Fibroblast of the aortic adventitia (primary cell): ENCODE results near the gene PPP1R14B. TPM values are rescaled to one million over a fixed set of nuclear protein-coding genes. Genes with fewer than 3 reads are reported as not detected.

Source experiments
- DNase-seq: peaks from one replicate; pipeline ENCODE4 v3.0.0-alpha.2; 2010; ENCODE audit warnings: low read depth
- H3K4me3 ChIP-seq: 2 replicates; pipeline ENCODE4 v1.5.1; 2011; ENCODE audit warnings: low read depth, mild to moderate bottlenecking, control low read depth, low read length, moderate library complexity
- CTCF ChIP-seq: IDR thresholded peaks from 2 replicates; pipeline ENCODE4 v1.5.1; 2011; ENCODE audit warnings: mild to moderate bottlenecking, low read length, control low read depth, inconsistent platforms; ENCODE audit not compliant: insufficient read depth
- small RNA-seq: library from RNA; depleted of rRNA; stranded (forward); fragments of <200 nt; gene quantifications from one replicate; pipeline ENCODE3, GENCODE V24; 2012
- total RNA-seq: library from RNA; depleted of rRNA; stranded (reverse); fragments of >200 nt; gene quantifications from 2 replicates; pipeline ENCODE4 v1.2.3, GENCODE V29; 2012; ENCODE audit warnings: low replicate concordance

PPP1R14B gene
- total RNA-seq, 1 donor, result 264 TPM

GRCh38 chr11:64202992-64203391 is 43.8 kb downstream of the PPP1R14B start:
- H3K4me3 ChIP-seq, result no peak overlapping the region
- DNase-seq, result no peak
- no peak for TF ChIP-seq CTCF

- H3K4me3 ChIP-seq, result no peak overlapping the region
- no peak for TF ChIP-seq CTCF
- DNase-seq, result no peak
These were observed 45.2 kb downstream of the PPP1R14B start for GRCh38 chr11:64201543-64201942.

- no peak for TF ChIP-seq CTCF
- no peak for DNase-seq
- no peak overlapping the region for H3K4me3 ChIP-seq
These were observed 48.2 kb downstream of the PPP1R14B start for GRCh38 chr11:64198511-64198910.

- no peak overlapping the region for H3K4me3 ChIP-seq
- TF ChIP-seq CTCF, result no peak
- DNase-seq, result no peak
These were observed 50.1 kb downstream of the PPP1R14B start for GRCh38 chr11:64196626-64197025.

Small RNAs within 50 kb of the gene (small RNA-seq; reads per million reads assigned to genes)
- gene RF00019, result not detected

Other genes with a start within 250 kb of the PPP1R14B start
- 0.18 TPM in 1 of 2 replicates, not detected in the other for gene FLRT1, start 211.0 kb downstream of the PPP1R14B start, total RNA-seq
- 7.6 and 14.5 TPM in 2 replicates for gene MACROD1, start 80.8 kb downstream of the PPP1R14B start, total RNA-seq
- 112 and 142 TPM in 2 replicates for gene STIP1, start 60.8 kb downstream of the PPP1R14B start, total RNA-seq
- gene FERMT3, start 40.2 kb downstream of the PPP1R14B start, total RNA-seq, result 7.0 and 7.2 TPM in 2 replicates
- gene TRPT1, start 20.8 kb downstream of the PPP1R14B start, total RNA-seq, result 18.9 and 33.3 TPM in 2 replicates
- gene NUDT22, start 20.7 kb downstream of the PPP1R14B start, total RNA-seq, result 39.0 and 50.9 TPM in 2 replicates
- gene DNAJC4, start 16.4 kb downstream of the PPP1R14B start, total RNA-seq, result 6.5 and 9.0 TPM in 2 replicates
- 17.3 and 37.5 TPM in 2 replicates for gene VEGFB, start 12.4 kb downstream of the PPP1R14B start, total RNA-seq
- gene FKBP2, start 5.8 kb downstream of the PPP1R14B start, total RNA-seq, result 34.3 and 60.3 TPM in 2 replicates
- 22.5 and 47.5 TPM in 2 replicates for gene PLCB3, start 4.6 kb upstream of the PPP1R14B start, total RNA-seq
- 56.2 and 69.6 TPM in 2 replicates for gene BAD, start 37.7 kb upstream of the PPP1R14B start, total RNA-seq
- gene GPR137, start 38.9 kb upstream of the PPP1R14B start, total RNA-seq, result 14.4 and 20.3 TPM in 2 replicates
- gene KCNK4, start 44.4 kb upstream of the PPP1R14B start, total RNA-seq, result not detected in 2 replicates
- not detected in 2 replicates for gene CATSPERZ, start 53.4 kb upstream of the PPP1R14B start, total RNA-seq
- 21.6 and 45.2 TPM in 2 replicates for gene ESRRA, start 58.6 kb upstream of the PPP1R14B start, total RNA-seq
- gene TRMT112, start 70.6 kb upstream of the PPP1R14B start, total RNA-seq, result 177 and 274 TPM in 2 replicates
- gene PRDX5, start 71.2 kb upstream of the PPP1R14B start, total RNA-seq, result 257 and 510 TPM in 2 replicates
- gene CCDC88B, start 93.3 kb upstream of the PPP1R14B start, total RNA-seq, result 1.2 and 5.1 TPM in 2 replicates
- gene RPS6KA4, start 112.2 kb upstream of the PPP1R14B start, total RNA-seq, result 47.3 and 72.1 TPM in 2 replicates